PC-3 (cell line): ENCODE results near the gene RAI1. TPM values are rescaled to one million over a fixed set of nuclear protein-coding genes. Genes with fewer than 3 reads are reported as not detected.

Source experiments
- ATAC-seq: fragments of 200-7000 bp; cut with Tn5 transposase; 2 replicates; pipeline ENCODE4 v1.9.1; 2020; ENCODE audit warnings: mild to moderate bottlenecking, moderate library complexity
- BruUV-seq: library from RNA; stranded (reverse); fragments of 400-500 nt; replicated peaks from 2 replicates; lab custom pipeline; 2021; lab: Mats Ljungman, UMichigan
- CTCF ChIA-PET: fragments of 300-600 bp; sonication (Branson Sonifier 250); formaldehyde crosslinking; loops from one replicate; lab custom pipeline; 2022; ENCODE audit warnings: antibody characterized with exemption; lab: Charles Lee
- POLR2A ChIA-PET: fragments of 300-600 bp; sonication (Branson Sonifier 250); formaldehyde crosslinking; loops from one replicate; lab custom pipeline; 2022; ENCODE audit warnings: antibody characterized with exemption; ENCODE audit not compliant: unreplicated experiment; lab: Charles Lee
- DNase-seq: peaks from one replicate; pipeline ENCODE4 v3.0.0-alpha.2; 2015
- H2AFZ ChIP-seq: fragments of 300-600 bp; sonication (generic); 2 replicates; pipeline ENCODE4 v1.6.0; 2016; ENCODE audit warnings: antibody characterized with exemption, low read length
- H3F3A ChIP-seq: fragments of 300-600 bp; sonication (generic); one replicate; pipeline ENCODE4 v1.6.0; 2017; ENCODE audit warnings: antibody characterized with exemption, low read length, control low read depth, mild to moderate bottlenecking; ENCODE audit not compliant: unreplicated experiment
- H3K27ac ChIP-seq: fragments of 300-600 bp; sonication (generic); 2 replicates; pipeline ENCODE4 v1.5.1; 2016; ENCODE audit warnings: mild to moderate bottlenecking, low read length
- H3K27me3 ChIP-seq: fragments of 300-600 bp; sonication (generic); 2 replicates; pipeline ENCODE4 v1.6.1; 2016; ENCODE audit warnings: low read length, mixed read lengths
- H3K36me3 ChIP-seq: fragments of 300-600 bp; sonication (generic); 2 replicates; pipeline ENCODE4 v1.6.1; 2016; ENCODE audit warnings: low read depth, mixed run types, low read length, mixed read lengths
- H3K4me1 ChIP-seq: fragments of 300-600 bp; sonication (generic); 2 replicates; pipeline ENCODE4 v1.5.1; 2016; ENCODE audit warnings: low read length; ENCODE audit not compliant: insufficient read depth
- H3K4me2 ChIP-seq: fragments of 300-600 bp; sonication (generic); 2 replicates; pipeline ENCODE4 v1.6.0; 2016; ENCODE audit warnings: low read length
- H3K4me3 ChIP-seq: fragments of 300-600 bp; sonication (generic); 2 replicates; pipeline ENCODE4 v1.5.1; 2016; ENCODE audit warnings: mild to moderate bottlenecking, low read length, mixed read lengths
- H3K79me2 ChIP-seq: fragments of 300-600 bp; sonication (generic); 2 replicates; pipeline ENCODE4 v1.6.1; 2017; ENCODE audit warnings: low read length, mixed read lengths
- H3K9ac ChIP-seq: fragments of 300-600 bp; sonication (generic); 2 replicates; pipeline ENCODE4 v1.6.0; 2016; ENCODE audit warnings: mild to moderate bottlenecking, low read length
- H3K9me2 ChIP-seq: fragments of 300-600 bp; sonication (generic); replicated peaks from 2 replicates; pipeline ENCODE4 v1.6.1; 2016; ENCODE audit warnings: mixed run types, low read length, mixed read lengths
- H3K9me3 ChIP-seq: fragments of 300-600 bp; sonication (generic); 2 replicates; pipeline ENCODE4 v1.6.1; 2016; ENCODE audit warnings: low read length, mixed read lengths
- H4K20me1 ChIP-seq: fragments of 300-600 bp; sonication (generic); 2 replicates; pipeline ENCODE4 v1.6.1; 2016; ENCODE audit warnings: low read length, mixed read lengths
- EZH2 ChIP-seq: fragments of 300-600 bp; sonication (generic); IDR thresholded peaks from one replicate; pipeline ENCODE4 v1.6.1; 2017; ENCODE audit warnings: antibody characterized with exemption, mild to moderate bottlenecking, low read length; ENCODE audit not compliant: unreplicated experiment
- EZH2phosphoT487 ChIP-seq: fragments of 300-600 bp; sonication (generic); IDR thresholded peaks from 2 replicates; pipeline ENCODE4 v1.6.1; 2018; ENCODE audit warnings: mild to moderate bottlenecking, antibody characterized with exemption, low read length, borderline replicate concordance
- intact Hi-C: fragments of 100-400 bp; cut with micrococcal nuclease; formaldehyde crosslinking; loops from 2 replicates; pipeline ENCODE4 v1.9.0; 2023
- total RNA-seq: library from RNA; depleted of rRNA; stranded (reverse); fragments of >200 nt; gene quantifications from 2 replicates; pipeline ENCODE4 v1.2.3, GENCODE V29; 2014
- TF ChIP-seq, protein P1 (sequence below): fragments of 300-600 bp; sonication (generic); conservative IDR thresholded peaks from 2 replicates; pipeline ENCODE4 v1.5.1; 2017; ENCODE audit warnings: antibody characterized with exemption, low read depth, mild to moderate bottlenecking, low read length

The RAI1 gene
- total RNA-seq, 1 experiment from 2014 or later = 33.0 TPM

DNA sequence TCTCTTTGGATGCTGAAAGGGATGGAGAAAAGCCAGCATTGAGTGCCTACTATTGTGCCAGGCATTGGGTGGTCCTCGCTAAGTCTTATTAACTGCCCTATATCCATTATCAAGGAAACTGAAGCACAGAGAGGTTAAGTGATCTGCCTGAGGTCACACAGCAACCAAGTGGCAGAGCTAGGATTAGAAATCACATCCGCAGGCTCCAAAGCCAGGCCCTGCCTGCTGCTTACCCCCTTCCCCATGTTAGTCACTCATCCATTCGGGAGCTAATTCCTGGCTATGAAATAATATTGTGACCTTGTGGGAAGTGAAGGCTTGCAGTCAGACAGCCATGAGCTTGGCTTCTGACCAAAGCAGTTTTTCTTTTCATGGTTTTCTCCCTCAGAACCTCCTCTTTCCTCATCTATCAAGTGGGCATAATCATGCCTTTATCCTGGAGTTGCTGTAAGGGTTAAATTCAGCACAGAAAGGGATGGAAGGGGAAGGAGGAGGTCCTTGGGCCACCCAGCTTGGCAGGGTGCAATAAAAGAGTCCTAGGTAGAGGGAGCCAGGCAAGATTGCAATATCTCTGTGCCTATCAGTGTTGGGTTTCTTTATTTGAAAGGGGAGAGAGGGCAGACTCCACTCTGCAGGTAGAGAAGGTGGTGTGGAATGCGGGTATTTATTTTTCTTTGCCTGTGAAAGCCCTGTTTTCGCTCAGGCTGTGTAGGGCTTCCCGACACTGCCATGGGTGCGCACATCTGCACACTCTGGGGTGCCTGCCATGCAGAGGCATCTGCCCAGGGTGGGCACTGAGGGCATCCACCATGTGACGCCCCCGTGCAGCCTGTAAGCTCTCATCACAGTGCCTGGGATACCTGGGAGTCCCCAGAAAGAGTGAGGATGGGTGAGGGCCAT is 11.3 kb downstream of the RAI1 start:
- BruUV-seq = no TSS peak
- peak overlapping the region; percentile 96 for H3K27ac ChIP-seq
- peaks cover 1% of the 10 kb centered on the region; the same call in 1 of the 2 replicates for H4K20me1 ChIP-seq
- no peaks in the 10 kb centered on the region for H3K27me3 ChIP-seq
- H3K4me2 ChIP-seq = peak overlapping the region; percentile 71
- H3K4me3 ChIP-seq = peak overlapping the region; percentile 15; the same call in 1 of the 2 replicates
- H3K4me1 ChIP-seq = peaks cover 63% of the 10 kb centered on the region
- no peak for TF ChIP-seq EZH2
- TF ChIP-seq EZH2phosphoT487 = no peak
- TF ChIP-seq, protein P1, sequence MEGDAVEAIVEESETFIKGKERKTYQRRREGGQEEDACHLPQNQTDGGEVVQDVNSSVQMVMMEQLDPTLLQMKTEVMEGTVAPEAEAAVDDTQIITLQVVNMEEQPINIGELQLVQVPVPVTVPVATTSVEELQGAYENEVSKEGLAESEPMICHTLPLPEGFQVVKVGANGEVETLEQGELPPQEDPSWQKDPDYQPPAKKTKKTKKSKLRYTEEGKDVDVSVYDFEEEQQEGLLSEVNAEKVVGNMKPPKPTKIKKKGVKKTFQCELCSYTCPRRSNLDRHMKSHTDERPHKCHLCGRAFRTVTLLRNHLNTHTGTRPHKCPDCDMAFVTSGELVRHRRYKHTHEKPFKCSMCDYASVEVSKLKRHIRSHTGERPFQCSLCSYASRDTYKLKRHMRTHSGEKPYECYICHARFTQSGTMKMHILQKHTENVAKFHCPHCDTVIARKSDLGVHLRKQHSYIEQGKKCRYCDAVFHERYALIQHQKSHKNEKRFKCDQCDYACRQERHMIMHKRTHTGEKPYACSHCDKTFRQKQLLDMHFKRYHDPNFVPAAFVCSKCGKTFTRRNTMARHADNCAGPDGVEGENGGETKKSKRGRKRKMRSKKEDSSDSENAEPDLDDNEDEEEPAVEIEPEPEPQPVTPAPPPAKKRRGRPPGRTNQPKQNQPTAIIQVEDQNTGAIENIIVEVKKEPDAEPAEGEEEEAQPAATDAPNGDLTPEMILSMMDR = no peak; the same call in 1 of the 2 replicates
- no peak overlapping the region for H2AFZ ChIP-seq
- ChIA-PET CTCF (interaction anchor here (0.5 to 1.0 kb wide), 2 partner anchors 82 to 96 kb away, joined by 3 to 4 read pairs; no protein-coding TSS in a partner anchor), POLR2A (no interaction called here)
- peak; percentile 31 for DNase-seq
- H3K9me2 ChIP-seq = no peaks in the 10 kb centered on the region
- intact Hi-C loops = loop anchor here (5.0 kb wide), 1 partner anchor 60 kb away; no protein-coding TSS in a partner anchor
- ATAC-seq = no peak
- H3K9ac ChIP-seq = peak overlapping the region; percentile 93
- peaks cover 10% of the 10 kb centered on the region for H3F3A ChIP-seq
- H3K36me3 ChIP-seq = no peaks in the 10 kb centered on the region
- H3K9me3 ChIP-seq = no peaks in the 10 kb centered on the region
- peaks cover 88% of the 10 kb centered on the region for H3K79me2 ChIP-seq

DNA sequence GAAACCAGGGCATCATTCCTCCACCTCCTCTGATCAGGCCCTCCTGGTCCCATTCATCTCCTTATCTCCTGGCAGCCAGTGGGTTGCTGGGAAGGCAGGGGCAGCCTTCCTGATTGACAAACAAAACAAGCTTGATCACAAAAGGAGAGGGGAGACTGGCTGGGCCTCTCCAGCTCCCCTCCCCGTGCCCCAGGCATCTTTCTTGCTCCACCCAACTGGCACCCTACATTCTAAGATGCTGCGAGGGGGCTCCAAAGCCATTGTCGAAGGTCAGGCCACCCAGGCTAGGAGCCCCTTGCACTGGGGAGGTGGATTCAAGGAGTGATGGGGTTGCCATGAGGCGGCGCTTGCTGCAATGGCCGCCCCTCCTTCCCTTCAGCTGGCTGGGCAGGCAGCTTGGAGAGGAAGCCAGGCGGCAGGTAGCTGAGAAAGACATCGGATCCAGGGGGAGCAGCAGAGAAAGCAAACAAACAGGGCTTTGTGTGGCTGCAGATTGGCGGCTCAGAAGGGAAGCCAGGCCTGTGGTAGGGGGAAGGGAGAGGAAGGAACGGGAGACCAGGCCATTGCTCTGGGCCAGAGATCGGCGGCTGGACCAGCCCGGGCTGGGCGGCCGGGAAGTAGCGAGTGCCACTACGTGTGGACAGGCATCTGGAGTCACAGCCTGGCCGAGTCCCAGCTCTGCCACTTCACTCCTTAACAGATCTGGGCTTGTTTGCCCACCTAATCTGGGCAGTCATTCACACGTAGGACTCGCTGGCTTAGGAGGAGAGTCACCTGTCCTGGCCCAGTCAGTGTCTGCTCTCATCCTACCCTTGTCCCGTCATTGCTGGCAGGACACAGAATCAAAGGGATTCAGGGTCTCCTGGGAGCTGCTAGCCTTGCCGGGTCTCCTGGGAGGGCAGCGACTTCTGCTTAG is 12.3 kb downstream of the RAI1 start:
- CTCF ChIA-PET = interaction anchor here (1.0 kb wide), 1 partner anchor 81 kb away, joined by 4 read pairs; no protein-coding TSS in a partner anchor
- H4K20me1 ChIP-seq = peaks cover 10% of the 10 kb centered on the region; the same call in 1 of the 2 replicates
- ATAC-seq (peak; percentile 61), DNase-seq (peak; percentile 74)
- H3K36me3 ChIP-seq = no peaks in the 10 kb centered on the region
- intact Hi-C loops = loop anchor here (2.0 to 5.0 kb wide), 2 partner anchors 35 to 59 kb away; no protein-coding TSS in a partner anchor
- peak overlapping the region; percentile 93 for H3K9ac ChIP-seq
- POLR2A ChIA-PET = interaction anchor here (0.5 kb wide), 1 partner anchor 142 kb away, joined by 5 read pairs; no protein-coding TSS in a partner anchor
- no peaks in the 10 kb centered on the region for H3K9me3 ChIP-seq
- H3K4me3 ChIP-seq = peak overlapping the region; percentile 86; the same call in 1 of the 2 replicates
- H3K27me3 ChIP-seq = no peaks in the 10 kb centered on the region
- H3F3A ChIP-seq = peaks cover 10% of the 10 kb centered on the region
- BruUV-seq = TSS peak; percentile 90
- H2AFZ ChIP-seq = peak overlapping the region; percentile 67
- H3K27ac ChIP-seq = peak overlapping the region; percentile 96
- no peak for TF ChIP-seq EZH2phosphoT487
- TF ChIP-seq, protein P1 = peak; percentile 13; the same call in 1 of the 2 replicates
- peaks cover 88% of the 10 kb centered on the region for H3K79me2 ChIP-seq
- H3K4me1 ChIP-seq = peaks cover 66% of the 10 kb centered on the region
- no peaks in the 10 kb centered on the region for H3K9me2 ChIP-seq
- peak overlapping the region; percentile 71 for H3K4me2 ChIP-seq
